H9 (cell line): ENCODE results near the gene TOGARAM2. TPM values are rescaled to one million over a fixed set of nuclear protein-coding genes. Genes with fewer than 3 reads are reported as not detected.

Experiments
- DNase-seq: peaks from one replicate; pipeline ENCODE4 v3.0.0-alpha.2; 2017
- H2AFZ ChIP-seq: one replicate; pipeline ENCODE4 v1.6.1; 2013; ENCODE audit warnings: mild to moderate bottlenecking, low read length, control low read depth, moderate library complexity
- H2AK5ac ChIP-seq: 2 replicates; pipeline ENCODE4 v1.6.1; 2013; ENCODE audit warnings: low read length, control low read depth, mixed read lengths; ENCODE audit not compliant: insufficient read length
- H2BK120ac ChIP-seq: one replicate; pipeline ENCODE4 v1.6.1; 2013; ENCODE audit warnings: low read depth, mild to moderate bottlenecking, low read length, control low read depth, inconsistent platforms; ENCODE audit not compliant: poor library complexity, severe bottlenecking
- H2BK12ac ChIP-seq: 2 replicates; pipeline ENCODE4 v1.6.1; 2013; ENCODE audit warnings: low read length, control low read depth, mixed read lengths, low read depth; ENCODE audit not compliant: insufficient read length
- H2BK15ac ChIP-seq: 2 replicates; pipeline ENCODE4 v1.6.1; 2013; ENCODE audit warnings: low read depth, low read length, control low read depth
- H2BK20ac ChIP-seq: one replicate; pipeline ENCODE4 v1.6.1; 2013; ENCODE audit warnings: low read depth, mild to moderate bottlenecking, low read length, control low read depth, inconsistent platforms; ENCODE audit not compliant: poor library complexity, severe bottlenecking
- H2BK5ac ChIP-seq: 2 replicates; pipeline ENCODE4 v1.6.1; 2013; ENCODE audit warnings: low read length, control low read depth, mixed read lengths; ENCODE audit not compliant: insufficient read length
- H3K14ac ChIP-seq: 2 replicates; pipeline ENCODE4 v1.6.1; 2013; ENCODE audit warnings: low read length, control low read depth; ENCODE audit not compliant: insufficient read depth
- H3K18ac ChIP-seq: 2 replicates; pipeline ENCODE4 v1.6.1; 2013; ENCODE audit warnings: low read depth, mild to moderate bottlenecking, mixed read lengths, low read length, control low read depth; ENCODE audit not compliant: insufficient read length
- H3K23ac ChIP-seq: 2 replicates; pipeline ENCODE4 v1.6.1; 2013; ENCODE audit warnings: low read length, control low read depth, mixed read lengths, low read depth; ENCODE audit not compliant: insufficient read length
- H3K23me2 ChIP-seq: 2 replicates; pipeline ENCODE4 v1.6.1; 2013; ENCODE audit warnings: low read depth, mild to moderate bottlenecking, mixed read lengths, low read length, control low read depth; ENCODE audit not compliant: insufficient read length, poor library complexity, severe bottlenecking
- H3K27ac ChIP-seq: 2 replicates; pipeline ENCODE4 v1.5.1; 2013; ENCODE audit warnings: low read length, control low read depth, mixed read lengths, low read depth; ENCODE audit not compliant: insufficient read length
- H3K27me3 ChIP-seq: 2 replicates; pipeline ENCODE4 v1.6.1; 2013; ENCODE audit warnings: low read length, control low read depth, inconsistent platforms; ENCODE audit not compliant: insufficient read depth
- H3K4ac ChIP-seq: 2 replicates; pipeline ENCODE4 v1.6.1; 2013; ENCODE audit warnings: low read depth, mild to moderate bottlenecking, control low read depth, inconsistent platforms, low read length, moderate library complexity
- H3K4me1 ChIP-seq: 2 replicates; pipeline ENCODE4 v1.6.1; 2013; ENCODE audit warnings: low read length, control low read depth, inconsistent platforms; ENCODE audit not compliant: insufficient read depth
- H3K4me2 ChIP-seq: 2 replicates; pipeline ENCODE4 v1.6.1; 2013; ENCODE audit warnings: low read length, control low read depth, mixed read lengths; ENCODE audit not compliant: insufficient read length, insufficient read depth
- H3K56ac ChIP-seq: 2 replicates; pipeline ENCODE4 v1.6.1; 2013; ENCODE audit warnings: low read depth, mild to moderate bottlenecking, mixed read lengths, low read length, control low read depth; ENCODE audit not compliant: insufficient read length
- H3K79me1 ChIP-seq: 2 replicates; pipeline ENCODE4 v1.6.1; 2013; ENCODE audit warnings: low read depth, mild to moderate bottlenecking, moderate library complexity, low read length, control low read depth, inconsistent platforms; ENCODE audit not compliant: insufficient read depth, poor library complexity, severe bottlenecking
- H3K79me2 ChIP-seq: 2 replicates; pipeline ENCODE4 v1.6.1; 2013; ENCODE audit warnings: low read length, control low read depth, inconsistent platforms; ENCODE audit not compliant: insufficient read depth
- H3K9ac ChIP-seq: 2 replicates; pipeline ENCODE4 v1.6.1; 2013; ENCODE audit warnings: low read length, control low read depth, mixed read lengths; ENCODE audit not compliant: insufficient read length; ENCODE audit errors: extremely low read depth
- H3K9me3 ChIP-seq: one replicate; pipeline ENCODE4 v1.6.1; 2013; ENCODE audit warnings: low read depth, low read length, inconsistent platforms; ENCODE audit not compliant: control insufficient read depth
- H3T11ph ChIP-seq: one replicate; pipeline ENCODE4 v1.6.1; 2013; ENCODE audit warnings: mild to moderate bottlenecking, low read length, control low read depth, inconsistent platforms
- H4K20me1 ChIP-seq: one replicate; pipeline ENCODE4 v1.6.1; 2013; ENCODE audit not compliant: control insufficient read depth, insufficient read length, insufficient read depth
- H4K5ac ChIP-seq: 2 replicates; pipeline ENCODE4 v1.6.1; 2013; ENCODE audit warnings: low read depth, mild to moderate bottlenecking, mixed read lengths, low read length, control low read depth; ENCODE audit not compliant: insufficient read length
- H4K8ac ChIP-seq: replicated peaks from 2 replicates; pipeline ENCODE4 v1.6.1; 2013; ENCODE audit warnings: low read length, control low read depth, mixed read lengths, low read depth; ENCODE audit not compliant: insufficient read length
- H4K91ac ChIP-seq: 2 replicates; pipeline ENCODE4 v1.6.1; 2013; ENCODE audit warnings: low read depth, mild to moderate bottlenecking, moderate library complexity, mixed read lengths, low read length, control low read depth; ENCODE audit not compliant: insufficient read length
- H3K27ac Mint-ChIP-seq, 3 experiments: 2 replicates in 2 of 3; 3 replicates in 1 of 3; pipeline ENCODE4 v1.8.0; 2020 to 2021; ENCODE audit warnings: mixed read lengths in 3 of 3, mild to moderate bottlenecking in 1 of 3, moderate library complexity in 1 of 3
- H3K27me3 Mint-ChIP-seq: 2 replicates; pipeline ENCODE4 v1.8.0; 2021; ENCODE audit warnings: low read depth, mild to moderate bottlenecking, moderate library complexity, mixed read lengths
- H3K36me3 Mint-ChIP-seq, 3 experiments: 2 replicates in 2 of 3; 3 replicates in 1 of 3; pipeline ENCODE4 v1.8.0; 2020 to 2021; ENCODE audit warnings: low read depth in 3 of 3, mixed read lengths in 3 of 3; ENCODE audit not compliant: insufficient read depth in 1 of 3
- H3K4me1 Mint-ChIP-seq, 2 experiments: 2 replicates each; pipeline ENCODE4 v1.8.0; 2020; ENCODE audit warnings: mixed read lengths in 2 of 2
- H3K4me3 Mint-ChIP-seq, 2 experiments: 2 replicates in 1 of 2; 3 replicates in 1 of 2; pipeline ENCODE4 v1.8.0; 2020 to 2021; ENCODE audit warnings: mild to moderate bottlenecking in 2 of 2, mixed read lengths in 2 of 2, moderate library complexity in 1 of 2
- H3K9me3 Mint-ChIP-seq, 2 experiments: 2 replicates in 1 of 2; 3 replicates in 1 of 2; pipeline ENCODE4 v1.8.0; 2020; ENCODE audit warnings: mild to moderate bottlenecking in 2 of 2, mixed read lengths in 2 of 2, moderate library complexity in 1 of 2
- WGBS: extraction: QIAGEN DNeasy Blood & Tissue Kit; methylation state at CpG from one replicate; pipeline ENCODE4 v1.1.7; 2013; ENCODE audit warnings: missing lambda C conversion rate, low lambda C conversion rate, mixed read lengths; ENCODE audit not compliant: insufficient read length; ENCODE audit errors: extremely low coverage; 5-methylcytosine and 5-hydroxymethylcytosine counted together
- total RNA-seq: library from RNA; stranded (reverse); gene quantifications from 2 replicates; pipeline ENCODE4 v1.2.1, GENCODE V29; 2021
- TF ChIP-seq, protein P1 (sequence below): fragments of 200-600 bp; sonication (generic); conservative IDR thresholded peaks from 3 replicates; pipeline ENCODE4 v1.8.0; 2021; ENCODE audit warnings: antibody characterized with exemption, mild to moderate bottlenecking

Gene TOGARAM2
- total RNA-seq, 1 experiment from 2014 or later = 0.83 TPM

DNA sequence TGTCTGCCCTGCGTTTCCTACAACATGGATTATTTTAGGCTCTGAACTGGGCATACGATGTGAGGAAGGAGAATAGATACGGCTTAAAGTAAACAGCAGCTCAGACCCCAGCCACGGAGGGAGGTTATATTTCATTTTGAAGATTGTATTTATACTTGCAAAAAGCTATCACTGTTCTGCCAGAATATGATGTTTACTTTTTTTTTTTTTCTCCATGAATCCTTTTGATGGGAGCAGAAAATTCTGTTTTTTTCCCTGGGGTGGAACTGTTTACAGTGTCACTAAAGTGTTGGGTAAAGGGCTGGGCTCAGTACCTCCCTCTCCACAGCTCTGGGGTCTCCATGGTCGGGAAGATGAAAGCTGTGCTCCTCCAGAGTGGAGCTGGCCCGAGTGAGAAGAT is 80.1 kb downstream of the TOGARAM2 start:
- Histone ChIP-seq H3K9ac (no peak overlapping the region), H4K91ac (no peak overlapping the region), H3T11ph (no peak overlapping the region), H3K23me2 (no peaks in the 10 kb centered on the region), H2BK12ac (no peak overlapping the region), H4K8ac (no peak overlapping the region), H3K14ac (no peak overlapping the region), H3K4me1 (no peaks in the 10 kb centered on the region), H2BK5ac (no peak overlapping the region), H2BK20ac (no peak overlapping the region), H4K5ac (no peak overlapping the region), H4K20me1 (no peaks in the 10 kb centered on the region), H3K23ac (no peak overlapping the region), H3K4ac (no peak overlapping the region), H3K18ac (no peak overlapping the region), H3K9me3 (no peaks in the 10 kb centered on the region), H2BK120ac (no peak overlapping the region), H2AFZ (no peak overlapping the region), H3K79me2 (no peaks in the 10 kb centered on the region), H3K27me3 (no peaks in the 10 kb centered on the region), H3K4me2 (no peak overlapping the region), H3K56ac (no peak overlapping the region), H2BK15ac (no peak overlapping the region), H3K79me1 (no peaks in the 10 kb centered on the region), H3K27ac (no peak overlapping the region), H2AK5ac (no peak overlapping the region)
- WGBS = no CpG with 5 or more reads among the region's 6 CpGs
- TF ChIP-seq, protein P1, sequence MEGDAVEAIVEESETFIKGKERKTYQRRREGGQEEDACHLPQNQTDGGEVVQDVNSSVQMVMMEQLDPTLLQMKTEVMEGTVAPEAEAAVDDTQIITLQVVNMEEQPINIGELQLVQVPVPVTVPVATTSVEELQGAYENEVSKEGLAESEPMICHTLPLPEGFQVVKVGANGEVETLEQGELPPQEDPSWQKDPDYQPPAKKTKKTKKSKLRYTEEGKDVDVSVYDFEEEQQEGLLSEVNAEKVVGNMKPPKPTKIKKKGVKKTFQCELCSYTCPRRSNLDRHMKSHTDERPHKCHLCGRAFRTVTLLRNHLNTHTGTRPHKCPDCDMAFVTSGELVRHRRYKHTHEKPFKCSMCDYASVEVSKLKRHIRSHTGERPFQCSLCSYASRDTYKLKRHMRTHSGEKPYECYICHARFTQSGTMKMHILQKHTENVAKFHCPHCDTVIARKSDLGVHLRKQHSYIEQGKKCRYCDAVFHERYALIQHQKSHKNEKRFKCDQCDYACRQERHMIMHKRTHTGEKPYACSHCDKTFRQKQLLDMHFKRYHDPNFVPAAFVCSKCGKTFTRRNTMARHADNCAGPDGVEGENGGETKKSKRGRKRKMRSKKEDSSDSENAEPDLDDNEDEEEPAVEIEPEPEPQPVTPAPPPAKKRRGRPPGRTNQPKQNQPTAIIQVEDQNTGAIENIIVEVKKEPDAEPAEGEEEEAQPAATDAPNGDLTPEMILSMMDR = no peak
- Mint-ChIP-seq H3K36me3 (no peaks in the 10 kb centered on the region), H3K4me1 (peaks cover 16 to 22% of the 10 kb centered on the region in 2 experiments), H3K27me3 (peaks cover 2% of the 10 kb centered on the region), H3K27ac (no peak overlapping the region), H3K9me3 (no peaks in the 10 kb centered on the region), H3K4me3 (no peak overlapping the region)
- DNase-seq = no peak
